HAP-1 (cell line): ENCODE data around the gene DAB2IP.

Source experiments
- DNase-seq, 2 experiments: peaks; one replicate each; pipeline ENCODE4 v3.0.0-alpha.2; 2016 to 2020; ENCODE audit warnings: low spot score in 2 of 2
- H3K27me3 ChIP-seq: fragments of 250-450 bp; sonication (Bioruptor Pico); 2 replicates; pipeline ENCODE4 v1.5.1; 2020; ENCODE audit warnings: low read depth, mild to moderate bottlenecking, moderate library complexity
- H3K36me3 ChIP-seq: fragments of 250-450 bp; sonication (Bioruptor Pico); replicated peaks from 2 replicates; pipeline ENCODE4 v1.5.1; 2020; ENCODE audit warnings: mild to moderate bottlenecking
- H3K4me1 ChIP-seq: fragments of 250-450 bp; sonication (Bioruptor Pico); 2 replicates; pipeline ENCODE4 v1.5.1; 2020; ENCODE audit warnings: mild to moderate bottlenecking
- H3K4me3 ChIP-seq: fragments of 250-450 bp; sonication (Bioruptor Pico); 2 replicates; pipeline ENCODE4 v1.5.1; 2020; ENCODE audit warnings: mild to moderate bottlenecking, moderate library complexity
- H3K9me3 ChIP-seq: fragments of 250-450 bp; sonication (Bioruptor Pico); 2 replicates; pipeline ENCODE4 v1.5.1; 2020; ENCODE audit warnings: mild to moderate bottlenecking, moderate library complexity
- in situ Hi-C: fragments of 300-500 bp; cut with MboI; formaldehyde crosslinking; loops from 3 replicates; pipeline ENCODE4 v1.14.3; 2020; ENCODE audit warnings: low sequenced_read_pairs, inconsistent platforms, mixed read lengths

Gene DAB2IP

GRCh38 chr9:121770415-121771273, 119.2 kb downstream of the DAB2IP start:
- no peaks in the 10 kb centered on the region for H3K27me3 ChIP-seq
- no peaks in the 10 kb centered on the region for H3K4me1 ChIP-seq
- H3K4me3 ChIP-seq = no peak overlapping the region
- H3K9me3 ChIP-seq = no peaks in the 10 kb centered on the region
- in situ Hi-C loops = no loop called here
- no peak for DNase-seq
- peaks cover 18% of the 10 kb centered on the region for H3K36me3 ChIP-seq

GRCh38 chr9:121771418-121771817, 120.0 kb downstream of the DAB2IP start:
- in situ Hi-C loops = no loop called here
- Histone ChIP-seq H3K4me1 (no peaks in the 10 kb centered on the region), H3K36me3 (peaks cover 18% of the 10 kb centered on the region), H3K4me3 (no peak overlapping the region), H3K27me3 (no peaks in the 10 kb centered on the region), H3K9me3 (no peaks in the 10 kb centered on the region)
- no peak for DNase-seq

GRCh38 chr9:121771851-121772599, 120.6 kb downstream of the DAB2IP start:
- DNase-seq = no peak
- no peaks in the 10 kb centered on the region for H3K4me1 ChIP-seq
- peaks cover 18% of the 10 kb centered on the region for H3K36me3 ChIP-seq
- no peaks in the 10 kb centered on the region for H3K27me3 ChIP-seq
- H3K4me3 ChIP-seq = no peak overlapping the region
- no peaks in the 10 kb centered on the region for H3K9me3 ChIP-seq
- in situ Hi-C loops = no loop called here

- Histone ChIP-seq H3K4me3 (no peak overlapping the region), H3K36me3 (peaks cover 24% of the 10 kb centered on the region), H3K4me1 (no peaks in the 10 kb centered on the region), H3K27me3 (no peaks in the 10 kb centered on the region), H3K9me3 (no peaks in the 10 kb centered on the region)
- DNase-seq = no peak
- in situ Hi-C loops = no loop called here
Measured at GRCh38 chr9:121772600-121773285, 121.3 kb downstream of the DAB2IP start.

GRCh38 chr9:121773286-121773953, 122.0 kb downstream of the DAB2IP start:
- no peaks in the 10 kb centered on the region for H3K27me3 ChIP-seq
- no peak for DNase-seq
- H3K4me1 ChIP-seq = no peaks in the 10 kb centered on the region; the same call in 1 of the 2 replicates
- no peaks in the 10 kb centered on the region for H3K9me3 ChIP-seq
- H3K36me3 ChIP-seq = peaks cover 31% of the 10 kb centered on the region
- in situ Hi-C loops = no loop called here
- H3K4me3 ChIP-seq = no peak overlapping the region

- in situ Hi-C loops = no loop called here
- Histone ChIP-seq H3K9me3 (no peaks in the 10 kb centered on the region), H3K36me3 (peaks cover 27% of the 10 kb centered on the region), H3K4me1 (no peaks in the 10 kb centered on the region; the same call in 1 of the 2 replicates), H3K27me3 (no peaks in the 10 kb centered on the region), H3K4me3 (no peak overlapping the region)
- DNase-seq = no peak
Measured at GRCh38 chr9:121773954-121774714, 122.7 kb downstream of the DAB2IP start.

- in situ Hi-C loops = no loop called here
- Histone ChIP-seq H3K4me1 (no peaks in the 10 kb centered on the region; the same call in 1 of the 2 replicates), H3K9me3 (no peaks in the 10 kb centered on the region), H3K27me3 (no peaks in the 10 kb centered on the region), H3K4me3 (no peak overlapping the region), H3K36me3 (peaks cover 22% of the 10 kb centered on the region)
- no peak for DNase-seq
Measured at GRCh38 chr9:121774715-121775613, 123.5 kb downstream of the DAB2IP start.

- H3K4me3 ChIP-seq = no peak overlapping the region
- in situ Hi-C loops = no loop called here
- peaks cover 23% of the 10 kb centered on the region for H3K36me3 ChIP-seq
- H3K4me1 ChIP-seq = no peaks in the 10 kb centered on the region; the same call in 1 of the 2 replicates
- no peak for DNase-seq
- no peaks in the 10 kb centered on the region for H3K9me3 ChIP-seq
- no peaks in the 10 kb centered on the region for H3K27me3 ChIP-seq
Measured at GRCh38 chr9:121776001-121776738, 124.7 kb downstream of the DAB2IP start.

- peaks cover 32% of the 10 kb centered on the region for H3K36me3 ChIP-seq
- in situ Hi-C loops = no loop called here
- no peaks in the 10 kb centered on the region; the same call in 1 of the 2 replicates for H3K4me1 ChIP-seq
- no peaks in the 10 kb centered on the region for H3K9me3 ChIP-seq
- no peak for DNase-seq
- no peak overlapping the region for H3K4me3 ChIP-seq
- H3K27me3 ChIP-seq = no peaks in the 10 kb centered on the region
Measured at GRCh38 chr9:121776739-121777637, 125.6 kb downstream of the DAB2IP start.

GRCh38 chr9:121778252-121779225, 127.1 kb downstream of the DAB2IP start:
- Histone ChIP-seq H3K9me3 (no peaks in the 10 kb centered on the region), H3K36me3 (peaks cover 33% of the 10 kb centered on the region), H3K4me1 (no peaks in the 10 kb centered on the region; the same call in 1 of the 2 replicates), H3K27me3 (no peaks in the 10 kb centered on the region), H3K4me3 (no peak overlapping the region)
- in situ Hi-C loops = no loop called here
- no peak for DNase-seq
